Fibroblast of the conjunctiva (primary cell): ENCODE results near the gene TBX1.
"Not testable (repeated sequence)": the region's sequence is repeated elsewhere in the genome, so short reads cannot be mapped to it uniquely, and the experiment has no call there.

Experiments
- DNase-seq: peaks from one replicate; pipeline ENCODE4 v3.0.0-alpha.2; 2010; ENCODE audit warnings: low read depth

The TBX1 gene

DNA sequence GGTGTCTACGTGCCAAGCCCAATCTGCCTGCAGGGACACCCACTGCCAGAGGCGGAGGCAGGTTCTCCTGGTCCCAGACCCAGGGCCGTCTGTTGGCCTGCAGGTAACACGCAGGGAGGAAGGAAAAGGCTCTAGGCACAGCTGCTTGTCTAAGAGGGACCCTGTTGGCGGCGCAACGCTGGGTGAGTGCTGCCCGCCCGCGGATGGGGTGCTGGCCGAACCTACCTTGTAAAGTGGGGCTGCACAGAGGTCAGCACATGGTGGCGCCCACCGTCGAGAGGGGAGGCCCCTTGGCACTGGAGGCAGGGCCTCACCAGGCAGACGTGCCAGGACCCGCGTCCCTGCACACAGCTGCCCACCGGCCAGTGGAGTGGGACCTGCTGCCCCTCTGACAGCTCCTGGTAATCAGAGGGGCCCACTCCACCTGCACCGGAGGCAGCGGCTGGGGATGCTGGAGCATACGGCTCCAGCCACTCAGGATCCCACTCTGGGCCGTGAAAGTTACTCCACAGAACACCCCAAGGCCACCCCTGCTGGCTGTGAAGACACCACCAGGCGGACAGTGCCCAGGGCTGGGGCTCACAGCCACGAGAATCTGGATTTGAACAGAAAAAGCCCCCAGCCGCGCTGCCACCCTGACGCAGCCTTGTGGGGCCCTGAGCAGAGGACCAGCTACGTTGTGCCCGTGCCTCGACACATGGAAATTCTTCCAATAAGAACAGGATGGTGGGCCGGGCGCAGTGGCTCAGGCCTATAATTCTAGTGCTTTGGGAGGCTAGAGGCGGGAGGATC, 24.0 kb downstream of the TBX1 start:
- no peak for DNase-seq

DNA sequence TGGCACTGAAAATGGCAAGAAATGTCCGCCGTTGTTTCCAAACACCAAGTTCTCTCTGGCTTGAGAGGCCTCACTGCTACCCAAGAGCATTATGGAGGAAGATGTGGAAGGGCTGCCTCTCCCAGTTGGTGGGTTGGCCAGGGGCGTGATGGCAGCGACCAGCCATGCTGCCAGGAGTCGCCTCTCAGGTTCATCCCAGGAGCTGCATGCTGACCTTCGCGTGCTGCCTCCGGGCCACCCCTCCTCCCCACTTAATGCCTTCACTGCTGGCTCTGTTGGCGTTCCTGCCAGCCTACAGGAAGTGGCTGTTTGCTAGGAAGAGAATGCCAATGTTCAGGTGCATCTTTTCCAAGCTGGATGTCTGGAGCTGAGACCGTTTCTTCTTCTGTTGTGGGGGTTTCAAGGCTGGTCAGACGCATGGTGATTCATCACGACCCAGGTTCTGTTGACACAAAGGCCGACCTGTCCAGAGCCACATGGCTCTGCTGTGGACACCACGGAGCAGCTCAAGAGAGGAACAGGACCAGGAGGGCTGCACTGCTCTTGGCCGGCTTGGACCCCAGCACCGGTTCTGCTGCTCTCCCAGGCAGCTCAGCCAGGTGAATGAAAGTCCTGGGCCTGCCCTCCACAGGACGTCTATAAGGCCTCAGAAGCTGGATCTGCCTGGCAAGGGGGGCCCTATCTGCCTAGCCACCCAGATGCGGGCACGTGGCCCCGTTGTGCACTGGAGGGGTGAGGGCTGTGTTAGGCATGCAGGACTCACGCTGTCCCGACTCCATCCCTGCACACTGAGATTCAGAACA, 25.1 kb downstream of the TBX1 start:
- no peak for DNase-seq

DNA sequence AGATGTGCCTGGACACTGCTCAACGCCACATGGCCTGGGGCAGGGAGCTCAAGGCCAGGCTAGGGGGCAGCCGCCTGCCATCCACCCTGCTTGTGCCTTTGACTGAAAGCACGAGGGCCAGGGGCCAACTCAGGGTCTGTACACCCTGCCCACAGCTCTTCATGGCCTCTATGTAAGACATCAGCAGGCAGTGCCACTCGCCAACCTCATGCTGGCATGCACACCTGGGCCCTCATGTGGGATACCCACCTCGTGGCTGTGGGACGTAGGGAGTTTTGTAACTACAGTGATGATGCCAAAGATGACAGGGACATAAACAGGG, 25.6 kb downstream of the TBX1 start:
- DNase-seq = no peak

DNA sequence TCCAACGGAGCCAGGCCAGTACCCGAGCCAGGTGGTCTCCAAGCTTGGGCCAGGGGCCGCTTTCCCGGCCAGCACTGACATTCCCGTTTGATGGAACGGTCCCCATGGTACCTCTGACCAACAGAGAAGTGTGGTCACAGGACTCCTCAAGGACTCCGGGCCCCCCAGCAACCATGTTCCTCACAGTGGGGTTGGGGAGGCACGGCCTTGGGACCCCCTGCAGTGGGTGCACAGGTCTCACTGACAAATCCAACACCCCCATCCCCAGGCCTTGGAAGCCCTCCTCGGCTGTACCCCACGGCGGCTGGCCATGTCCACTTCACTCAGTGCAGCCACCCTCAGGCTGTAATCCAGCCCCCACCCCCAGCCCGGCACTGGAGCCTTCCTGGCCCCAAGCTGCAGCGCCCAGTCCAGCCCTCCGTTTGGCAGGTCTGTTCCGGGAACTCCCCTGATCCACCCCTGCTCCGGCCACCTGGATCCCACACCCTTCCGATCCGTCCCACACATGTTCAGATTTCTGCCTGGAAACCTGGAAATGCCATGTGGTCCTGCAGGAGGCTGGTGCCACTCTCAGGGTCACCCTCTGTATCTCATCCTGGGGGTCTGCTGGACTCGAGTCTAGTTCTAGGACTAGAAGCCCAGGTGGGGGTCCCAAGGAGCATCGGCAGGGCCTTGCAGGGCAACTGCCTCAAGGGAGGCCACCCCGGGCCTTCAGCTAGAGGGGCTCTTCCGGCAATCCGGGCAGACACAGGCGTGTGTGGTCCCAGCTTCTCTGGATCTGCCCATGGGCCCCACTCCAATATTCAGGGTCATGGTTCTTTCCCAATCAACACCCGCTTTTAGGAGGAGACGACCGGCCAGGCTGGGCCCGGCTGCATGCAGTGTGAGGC, 26.6 kb downstream of the TBX1 start:
- DNase-seq = no peak

DNA sequence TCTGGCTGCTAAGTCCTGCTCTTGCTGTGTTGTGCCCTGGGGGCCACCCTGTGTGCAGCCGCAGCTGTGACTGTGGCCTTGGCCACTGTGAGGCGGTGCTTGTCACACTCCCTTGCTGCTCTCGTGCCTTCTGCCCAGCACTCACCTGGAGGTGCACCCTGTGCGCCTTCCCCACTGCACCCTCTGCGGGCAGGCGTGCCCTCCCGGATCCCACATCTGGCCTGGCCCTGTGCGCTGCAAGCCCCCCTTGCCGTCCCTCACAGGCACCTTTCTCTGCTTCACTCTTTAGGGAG, 27.2 kb downstream of the TBX1 start:
- DNase-seq = no peak

DNA sequence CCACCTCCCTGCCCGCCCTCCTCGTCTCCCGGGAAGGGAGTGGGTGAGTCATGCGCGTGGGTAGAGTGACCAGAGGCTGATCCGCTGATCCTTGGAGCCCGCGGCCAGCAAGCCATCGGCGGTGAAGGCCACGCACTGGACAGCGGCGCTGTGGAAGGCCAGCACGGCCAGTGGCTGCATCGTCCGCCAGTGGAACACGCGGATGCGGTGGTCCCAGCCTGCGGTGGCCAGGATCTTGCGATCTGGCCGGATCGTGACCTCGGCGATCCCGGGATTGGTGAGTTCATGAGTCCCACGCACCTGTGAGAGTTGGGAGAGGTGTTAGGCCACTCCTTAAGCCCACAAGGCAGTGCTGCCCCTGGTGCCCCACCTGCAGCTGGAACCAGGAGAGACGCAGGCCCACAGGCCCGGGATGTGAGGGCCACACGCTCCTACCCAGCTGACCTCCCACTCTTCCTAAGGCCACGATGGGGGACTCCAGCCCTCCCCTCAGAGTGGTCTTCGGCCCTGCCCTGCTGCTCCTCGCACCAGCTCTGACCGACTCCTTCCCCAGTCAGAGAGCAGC, 28.2 kb downstream of the TBX1 start:
- no peak for DNase-seq

DNA sequence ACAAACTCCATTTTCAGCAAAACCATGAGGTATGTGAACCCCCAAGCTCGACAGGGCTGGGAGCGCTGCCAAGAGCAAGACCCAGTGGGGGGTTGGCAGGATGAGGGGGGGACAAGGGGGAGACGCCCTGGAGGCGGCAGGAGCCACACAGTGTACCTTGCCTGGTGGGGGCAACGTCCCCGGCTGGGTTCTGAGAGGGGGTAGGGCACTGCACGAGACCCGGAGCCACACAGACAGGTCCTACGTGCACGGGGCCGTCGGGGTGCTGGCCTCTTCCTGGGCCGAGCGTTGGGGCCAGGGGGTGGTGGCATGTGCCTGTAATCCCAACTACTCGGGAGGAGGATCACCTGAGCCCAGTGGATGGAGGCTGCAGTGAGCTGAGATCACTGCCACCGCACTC, 28.8 kb downstream of the TBX1 start:
- DNase-seq = no peak

DNA sequence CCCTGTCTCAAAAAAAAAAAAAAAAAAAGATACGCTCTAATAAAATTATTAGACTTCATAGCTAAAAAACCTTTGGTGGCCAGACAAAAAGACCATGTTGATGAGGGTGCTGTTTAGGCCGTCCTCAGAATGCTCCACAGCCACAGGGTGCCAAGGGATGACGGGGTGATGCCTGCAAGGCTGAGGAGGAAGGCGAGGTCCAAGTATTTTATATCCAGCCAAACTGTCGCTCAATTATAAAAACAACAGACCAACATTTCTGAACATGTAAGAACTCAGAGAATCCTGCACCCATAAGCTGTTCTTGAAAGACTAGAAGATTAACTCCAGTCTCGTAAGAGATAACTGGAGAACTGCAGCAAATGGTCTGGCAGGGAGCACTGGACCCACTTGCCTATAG, 29.2 kb downstream of the TBX1 start:
- DNase-seq = no peak

DNA sequence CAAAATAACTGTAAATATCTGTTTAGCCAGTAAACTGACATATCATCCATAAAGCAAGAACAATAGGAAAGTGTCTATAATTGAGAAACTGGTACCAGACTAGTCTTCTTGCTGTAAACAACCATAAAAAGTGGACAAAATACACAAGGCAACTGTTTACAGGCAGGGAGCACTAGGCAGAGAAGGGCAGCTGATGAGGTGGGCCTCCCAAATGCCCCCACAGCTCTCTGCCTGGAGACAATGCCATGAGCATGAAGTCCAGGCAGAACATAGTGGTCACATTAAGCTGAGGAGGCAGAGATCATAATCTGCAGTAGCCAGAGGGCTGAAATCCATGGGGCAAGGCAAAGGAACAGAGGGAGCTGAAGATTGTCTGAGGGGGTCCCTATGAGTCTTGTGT, 30.7 kb downstream of the TBX1 start:
- no peak for DNase-seq

DNA sequence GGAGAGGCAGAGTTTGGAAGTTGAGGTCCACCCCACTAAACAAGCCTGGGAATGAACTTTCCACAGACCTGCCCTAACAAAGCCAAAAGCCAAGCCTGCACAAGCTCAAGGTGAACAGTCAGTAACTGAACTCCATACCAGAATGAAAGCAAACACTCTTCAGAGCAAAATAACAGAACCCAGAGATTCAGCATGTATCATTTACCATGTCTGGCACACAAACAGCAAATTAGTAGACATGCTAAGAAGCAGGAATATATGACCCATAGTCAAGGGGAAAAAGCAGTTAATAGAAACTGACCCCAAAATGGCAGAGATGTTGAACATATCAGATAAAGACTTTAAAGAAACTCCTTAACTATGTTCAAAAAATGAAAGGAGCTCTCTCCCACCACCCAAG, 31.3 kb downstream of the TBX1 start:
- no peak for DNase-seq

DNA sequence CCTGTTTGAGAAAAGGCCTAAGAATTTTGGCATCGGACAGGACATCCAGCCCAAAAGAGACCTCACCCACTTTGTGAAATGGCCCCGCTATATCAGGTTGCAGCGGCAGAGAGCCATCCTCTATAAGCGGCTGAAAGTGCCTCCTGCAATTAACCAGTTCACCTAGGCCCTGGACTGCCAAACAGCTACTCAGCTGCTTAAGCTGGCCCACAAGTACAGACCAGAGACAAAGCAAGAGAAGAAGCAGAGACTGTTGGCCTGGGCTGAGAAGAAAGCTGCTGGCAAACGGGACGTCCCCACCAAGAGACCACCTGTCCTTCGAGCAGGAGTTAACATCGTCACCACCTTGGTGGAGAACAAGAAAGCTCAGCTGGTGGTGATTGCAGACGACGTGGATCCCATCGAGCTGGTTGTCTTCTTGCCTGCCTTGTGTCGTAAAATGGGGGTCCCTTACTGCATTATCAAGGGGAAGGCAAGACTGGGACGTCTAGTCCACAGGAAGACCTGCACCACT, 31.9 kb downstream of the TBX1 start:
- not testable (repeated sequence) for DNase-seq

DNA sequence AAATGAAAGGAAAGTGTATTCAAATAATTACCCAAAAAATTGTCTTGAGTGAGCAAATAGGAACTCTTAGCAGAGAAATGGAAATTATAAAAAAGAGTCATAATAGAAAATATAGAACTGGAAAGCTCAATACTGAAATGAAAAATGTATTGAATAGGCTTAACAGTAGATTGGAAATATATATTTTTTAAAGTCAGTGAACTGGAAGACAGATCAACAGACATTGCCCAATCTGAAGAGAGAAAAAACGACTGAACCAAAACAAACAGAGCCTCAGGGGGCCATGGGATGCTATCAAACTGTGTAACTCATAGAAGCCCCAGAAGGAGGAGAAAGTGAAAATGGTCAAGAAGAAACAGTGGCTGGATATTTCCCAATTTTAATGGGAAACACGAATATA, 32.6 kb downstream of the TBX1 start:
- no peak for DNase-seq

DNA sequence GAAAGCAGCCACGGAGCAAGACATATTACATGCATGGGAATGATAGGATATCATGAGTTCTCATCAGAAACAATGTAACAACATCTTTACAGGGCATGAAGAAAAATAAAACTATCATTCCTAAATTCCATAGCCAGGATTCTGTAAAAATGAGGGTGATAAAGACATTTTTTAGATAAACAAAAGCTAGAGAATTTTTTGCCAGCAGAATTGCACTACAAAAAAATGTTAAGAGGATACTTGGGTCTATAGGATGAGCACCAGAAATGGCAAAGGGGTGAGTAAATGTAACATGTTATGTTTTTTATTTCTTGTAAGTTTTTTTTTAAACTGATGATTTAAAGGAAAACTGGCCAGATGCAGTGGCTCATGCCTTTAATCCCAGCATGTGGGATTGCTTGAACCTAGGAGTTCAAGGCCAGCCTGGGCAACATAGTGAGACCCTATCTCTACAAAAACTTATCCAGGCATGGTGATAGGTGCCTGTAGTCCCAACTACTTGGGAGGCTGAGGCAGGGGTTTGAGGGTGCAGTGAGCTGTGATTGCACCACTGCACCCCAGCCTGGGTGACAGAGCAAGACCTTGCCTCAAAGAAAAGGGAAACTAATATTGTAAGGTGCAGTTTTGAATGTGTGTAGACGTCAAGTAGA, 33.2 kb downstream of the TBX1 start:
- no peak for DNase-seq

DNA sequence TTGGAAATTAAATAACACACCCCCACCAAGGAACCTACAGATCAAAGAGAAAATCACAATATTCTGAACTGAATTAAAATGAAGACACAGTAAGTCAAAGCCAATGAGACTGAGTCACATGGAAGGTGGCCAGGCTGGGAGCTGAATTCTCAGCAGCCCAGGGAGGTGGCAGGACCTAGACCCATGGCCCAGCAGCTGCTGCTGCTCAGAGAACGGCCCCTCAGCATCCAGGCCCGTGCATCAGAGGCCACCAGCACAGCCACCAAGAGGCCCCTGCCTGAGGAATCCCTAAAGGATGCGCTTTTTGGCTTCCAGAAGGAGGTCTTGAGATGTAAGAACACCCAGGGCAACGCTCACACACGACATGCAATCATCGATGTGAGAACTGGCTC, 35.0 kb downstream of the TBX1 start:
- DNase-seq = no peak

DNA sequence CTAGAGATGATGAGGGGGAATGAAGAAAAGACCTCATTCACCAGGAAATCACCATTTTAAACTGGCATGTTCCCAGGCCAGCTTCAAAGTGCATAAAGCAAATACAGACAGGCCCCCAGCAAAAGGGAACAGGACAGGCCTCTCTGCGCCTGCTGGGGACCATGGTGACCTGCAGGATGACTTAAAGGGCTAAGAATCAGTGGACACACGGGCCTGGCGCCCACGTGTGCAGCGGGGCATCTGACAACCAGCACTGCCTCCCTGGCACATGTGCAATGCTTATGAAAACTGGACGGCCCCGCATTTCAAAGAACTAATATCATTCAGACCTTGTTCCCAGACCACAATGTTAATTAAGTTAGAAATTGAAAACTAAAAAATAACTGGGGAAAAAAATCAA, 35.6 kb downstream of the TBX1 start:
- DNase-seq = no peak

DNA sequence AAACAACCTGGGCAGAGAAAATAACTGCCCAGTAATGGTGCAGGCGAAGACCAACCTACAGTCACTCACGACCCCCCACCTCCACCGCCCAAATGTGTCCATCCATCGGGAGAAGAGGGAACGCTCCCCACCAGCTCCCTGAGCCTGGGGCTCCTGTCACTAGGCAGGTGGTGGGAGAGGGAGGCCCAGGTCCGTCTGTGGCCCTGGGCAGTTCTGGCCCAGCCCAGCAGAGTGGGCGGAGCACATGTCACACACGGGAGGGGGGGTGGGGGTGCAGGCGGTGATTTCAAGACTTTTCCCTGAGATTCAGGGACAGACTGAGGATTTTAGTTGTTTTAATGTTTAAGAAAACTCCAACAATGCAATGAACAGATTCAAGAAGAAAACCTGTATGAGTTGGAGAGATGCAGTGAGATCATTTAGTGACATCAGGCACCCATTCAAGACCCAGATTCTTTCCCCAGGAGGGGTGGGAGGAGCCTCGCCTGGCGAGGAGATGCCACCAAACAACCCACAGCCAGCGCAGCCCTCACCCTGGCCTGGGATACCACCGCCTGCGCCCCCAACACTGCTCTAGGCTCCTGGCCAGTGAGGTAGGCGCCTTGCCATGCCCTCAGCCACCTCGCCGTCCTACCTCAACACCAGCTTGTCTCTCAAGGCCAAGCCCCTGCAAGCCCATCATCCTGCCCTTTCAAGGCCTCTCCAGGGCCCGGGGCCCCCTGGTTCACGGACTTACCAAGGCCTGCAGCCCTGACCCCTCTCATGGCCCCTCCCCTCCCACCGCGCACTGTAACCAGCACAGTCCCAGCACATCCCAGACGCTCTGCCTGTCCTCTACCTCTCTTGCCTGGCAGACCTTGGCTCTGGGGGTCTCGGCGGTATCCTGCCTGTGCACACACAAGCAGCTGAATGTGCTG, 36.8 kb downstream of the TBX1 start:
- DNase-seq = no peak

DNA sequence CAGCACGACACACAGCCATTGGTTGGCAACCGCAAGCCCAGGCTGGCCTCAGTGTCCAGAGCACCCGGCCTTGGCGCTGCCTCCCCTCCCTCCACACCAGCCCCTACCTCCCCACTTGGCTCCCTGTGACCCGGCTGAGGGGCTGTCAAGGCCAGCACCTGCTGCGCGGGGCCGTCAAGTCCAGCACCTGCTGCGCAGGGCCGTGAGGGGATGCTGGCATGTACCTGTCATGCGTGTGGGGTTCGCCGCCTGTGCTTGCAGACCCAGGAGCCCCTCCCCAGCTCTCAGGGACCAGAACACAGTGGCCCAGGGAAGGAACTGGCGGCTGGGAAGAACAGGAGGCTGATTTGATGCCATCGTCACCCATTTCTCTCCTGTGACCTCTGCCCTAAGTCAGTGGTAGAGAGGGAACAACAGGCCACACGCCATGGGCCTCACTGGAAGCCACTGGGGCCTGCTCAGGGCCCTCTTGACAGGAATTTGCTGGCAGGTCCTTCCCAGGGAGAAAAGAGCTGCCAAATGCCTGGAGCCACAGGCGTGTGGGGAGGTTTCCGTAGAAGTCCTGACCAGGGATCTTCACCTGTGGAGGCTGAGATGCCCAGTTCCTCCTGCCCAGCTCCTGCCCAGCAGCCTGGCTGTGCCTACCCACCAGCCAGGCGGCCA, 37.6 kb downstream of the TBX1 start:
- DNase-seq = no peak

DNA sequence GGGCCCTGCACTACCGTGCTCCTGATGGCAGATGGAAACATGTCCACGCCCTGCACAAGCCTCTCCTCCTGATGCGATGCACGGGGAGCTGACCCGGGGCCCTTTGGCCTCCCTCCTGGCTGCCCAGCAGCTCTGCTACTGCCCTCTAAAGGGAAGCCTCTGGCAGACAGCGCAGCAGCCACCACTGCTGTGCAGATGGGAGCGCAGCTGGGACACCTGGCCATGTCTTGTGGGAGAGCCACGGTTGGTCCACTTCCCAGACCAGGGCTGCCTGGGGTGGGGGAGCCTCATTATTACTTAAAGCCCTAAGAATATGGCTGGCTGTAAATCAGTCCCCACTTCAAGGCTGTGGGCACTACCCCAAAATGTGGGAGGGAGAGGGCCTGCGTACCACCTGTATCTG, 38.3 kb downstream of the TBX1 start:
- no peak for DNase-seq

DNA sequence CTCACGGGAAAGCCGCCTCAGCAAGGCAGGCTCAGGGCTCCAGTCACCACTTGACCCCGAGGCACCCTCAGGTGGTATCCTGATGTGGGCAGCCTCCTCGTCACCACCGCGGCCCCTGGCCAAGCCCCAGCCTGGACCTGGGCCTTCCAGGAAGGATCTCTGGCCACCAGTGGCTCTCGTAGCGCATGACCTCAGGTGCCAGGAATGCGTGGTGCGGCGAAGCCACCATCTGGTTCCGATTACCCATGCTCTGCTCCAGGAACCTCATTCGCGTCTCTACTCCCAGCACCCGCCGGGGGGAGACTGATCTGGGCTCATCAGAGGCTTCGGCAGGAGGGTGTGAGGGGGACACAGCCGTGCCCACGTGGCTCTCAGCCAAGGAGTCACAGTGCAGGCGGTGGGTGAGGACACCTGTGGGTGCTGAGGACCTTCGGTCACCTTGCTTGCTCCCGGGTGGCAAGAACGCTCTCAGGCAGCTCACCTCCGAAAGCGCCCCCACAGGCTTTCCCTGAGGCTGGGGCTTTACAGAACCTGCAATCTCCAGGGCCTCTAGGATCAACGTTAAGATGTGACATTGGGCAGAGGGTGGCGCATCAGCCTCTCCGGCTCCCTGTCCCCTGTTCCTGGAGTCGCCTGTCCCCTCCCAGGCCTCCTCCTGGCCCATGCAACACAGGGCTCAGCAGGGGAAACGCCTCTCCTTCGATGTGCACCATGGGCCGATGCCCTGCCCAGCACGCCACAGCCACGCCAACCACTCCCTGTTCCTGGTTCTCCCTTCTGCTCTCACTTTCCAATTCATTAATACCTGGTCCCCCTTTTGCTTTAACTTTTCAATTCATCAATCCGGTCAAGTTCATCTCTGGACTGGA, 39.0 kb downstream of the TBX1 start:
- DNase-seq = peak; percentile 82
